Left hindlimb (tissue), 1 donor: ENCODE data around the gene LRRC10.

ENCODE experiments used
- DNase-seq: peaks from one replicate; pipeline ENCODE4 v3.0.0-alpha.2; 2018

LRRC10 gene, protein sequence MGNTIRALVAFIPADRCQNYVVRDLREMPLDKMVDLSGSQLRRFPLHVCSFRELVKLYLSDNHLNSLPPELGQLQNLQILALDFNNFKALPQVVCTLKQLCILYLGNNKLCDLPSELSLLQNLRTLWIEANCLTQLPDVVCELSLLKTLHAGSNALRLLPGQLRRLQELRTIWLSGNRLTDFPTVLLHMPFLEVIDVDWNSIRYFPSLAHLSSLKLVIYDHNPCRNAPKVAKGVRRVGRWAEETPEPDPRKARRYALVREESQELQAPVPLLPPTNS

GRCh38 chr12:69610729-69611128 is at the start of gene LRRC10:
TSS of gene LRRC10 (minus strand) at chr12:69610907. CDS start at chr12:69610838, 69 bp downstream.
- DNase-seq = no peak

- DNase-seq = no peak
Measured at GRCh38 chr12:69660164-69660863, 49.6 kb upstream of the LRRC10 start.

DNA sequence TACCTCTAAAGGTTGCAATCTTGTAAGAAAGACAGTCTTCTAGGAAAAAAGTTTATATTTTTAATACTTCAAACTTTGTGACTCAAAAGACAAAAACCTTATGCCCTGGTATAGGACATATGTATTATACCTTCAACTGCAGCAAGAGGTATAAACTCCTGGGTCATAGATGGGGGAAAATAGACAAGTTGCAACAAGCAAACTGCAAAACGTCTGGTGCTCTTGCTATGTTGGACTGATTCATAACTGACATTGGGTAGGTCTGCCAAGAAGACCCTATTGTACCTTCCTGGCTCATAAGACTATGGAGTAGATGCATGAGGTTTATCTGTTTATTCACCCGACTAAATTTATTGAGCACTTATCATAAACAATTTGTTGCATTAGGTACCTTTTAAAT is 47.5 kb upstream of the LRRC10 start:
- DNase-seq = no peak

- no peak for DNase-seq
Measured at GRCh38 chr12:69657376-69658137, 46.9 kb upstream of the LRRC10 start.

DNA sequence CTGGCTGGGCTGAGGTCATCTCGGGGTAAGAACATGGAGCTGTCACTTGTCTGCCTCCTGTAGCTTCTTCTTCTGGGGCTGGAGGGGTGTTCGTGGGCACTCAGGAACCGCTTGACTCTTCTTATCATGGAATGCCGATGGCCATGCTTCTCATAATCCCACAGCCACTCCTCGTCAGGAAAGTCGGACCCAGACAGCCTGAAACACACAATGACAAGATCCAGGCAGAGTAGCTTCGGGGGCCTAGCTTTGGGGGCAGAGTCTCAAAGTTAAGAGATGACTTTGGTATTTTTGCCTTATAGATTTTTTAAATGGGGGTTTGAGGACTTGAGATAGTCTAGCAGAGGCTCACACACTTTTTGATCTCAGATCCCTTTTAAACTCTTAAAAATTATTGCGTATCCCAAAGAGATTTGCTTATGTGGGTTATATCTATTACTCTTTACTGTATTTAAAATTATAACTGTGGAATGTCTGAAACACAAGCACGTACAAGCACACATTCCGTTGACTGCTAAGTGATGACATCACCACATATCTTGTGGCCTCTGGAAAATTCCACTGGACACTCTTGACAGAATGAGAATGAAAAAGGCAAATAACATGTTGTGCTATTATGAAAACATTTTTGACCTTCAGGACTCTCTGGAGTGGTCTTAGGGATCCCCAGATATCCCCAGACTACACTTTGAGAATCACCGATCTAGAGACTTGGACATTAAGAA is 45.1 kb upstream of the LRRC10 start:
- no peak for DNase-seq

GRCh38 chr12:69653703-69654102 is 43.0 kb upstream of the LRRC10 start:
- DNase-seq = no peak

DNA sequence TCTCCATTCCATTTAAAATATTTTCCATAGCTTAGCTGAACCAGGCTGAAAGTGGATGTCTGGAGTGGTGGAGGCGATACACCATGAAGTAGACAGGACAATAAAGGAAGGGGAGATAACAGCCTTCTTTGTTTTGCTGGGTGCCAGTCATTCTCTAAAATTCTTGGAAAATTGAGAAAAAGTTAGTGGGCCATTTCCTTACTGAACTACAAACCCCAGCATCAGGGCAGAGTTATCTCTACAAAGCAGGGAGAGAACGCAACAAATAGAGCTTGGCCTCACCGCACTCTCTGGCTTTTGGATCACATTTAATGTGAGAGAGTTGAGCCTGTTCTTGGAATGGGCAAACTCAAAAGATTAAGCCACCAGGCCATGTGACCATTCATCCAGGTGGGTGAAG is 41.2 kb upstream of the LRRC10 start:
- no peak for DNase-seq

- DNase-seq = no peak
Measured at GRCh38 chr12:69649529-69649928, 38.8 kb upstream of the LRRC10 start.

DNA sequence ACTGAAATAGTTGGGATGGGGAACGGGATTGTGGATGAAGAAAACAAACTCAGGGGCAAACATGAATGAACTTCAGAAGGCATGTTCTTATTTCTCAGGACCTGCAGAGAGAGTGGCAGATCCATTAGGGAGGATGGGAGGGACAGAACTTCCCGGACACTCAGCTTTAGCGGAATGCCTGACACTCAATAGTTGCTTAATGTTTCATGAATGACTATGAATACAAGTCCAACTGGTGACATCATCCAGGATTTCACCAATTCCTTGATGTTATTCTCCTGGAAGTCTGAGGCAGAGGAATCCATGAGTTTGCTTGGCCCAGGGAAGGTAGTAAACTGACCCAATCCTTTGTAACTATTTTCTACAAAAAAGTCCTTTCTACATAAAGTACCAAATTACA is 37.8 kb upstream of the LRRC10 start:
- no peak for DNase-seq

GRCh38 chr12:69647178-69647577 is 36.5 kb upstream of the LRRC10 start:
- no peak for DNase-seq

- DNase-seq = no peak
Measured at GRCh38 chr12:69645031-69645430, 34.3 kb upstream of the LRRC10 start.

DNA sequence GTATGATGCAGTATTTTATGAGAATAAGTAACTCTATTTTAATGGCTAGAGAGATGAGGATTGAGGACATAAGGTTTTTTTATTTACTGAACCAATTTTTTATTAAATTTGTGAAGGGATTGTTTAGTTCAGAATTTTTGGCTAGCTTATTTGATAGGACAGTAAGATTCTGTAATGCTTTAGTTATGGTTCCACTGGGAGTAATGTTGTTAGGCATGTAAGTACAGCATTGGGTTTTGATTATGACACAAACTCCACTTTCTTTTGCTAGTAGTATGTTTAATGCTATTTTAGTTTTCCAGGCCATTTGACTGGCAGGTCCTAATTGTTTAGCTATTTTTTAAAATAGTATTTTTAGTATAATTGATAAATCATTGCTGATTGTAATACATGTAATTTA is 33.8 kb upstream of the LRRC10 start:
- DNase-seq = no peak

- no peak for DNase-seq
Measured at GRCh38 chr12:69642531-69642930, 31.8 kb upstream of the LRRC10 start.

DNA sequence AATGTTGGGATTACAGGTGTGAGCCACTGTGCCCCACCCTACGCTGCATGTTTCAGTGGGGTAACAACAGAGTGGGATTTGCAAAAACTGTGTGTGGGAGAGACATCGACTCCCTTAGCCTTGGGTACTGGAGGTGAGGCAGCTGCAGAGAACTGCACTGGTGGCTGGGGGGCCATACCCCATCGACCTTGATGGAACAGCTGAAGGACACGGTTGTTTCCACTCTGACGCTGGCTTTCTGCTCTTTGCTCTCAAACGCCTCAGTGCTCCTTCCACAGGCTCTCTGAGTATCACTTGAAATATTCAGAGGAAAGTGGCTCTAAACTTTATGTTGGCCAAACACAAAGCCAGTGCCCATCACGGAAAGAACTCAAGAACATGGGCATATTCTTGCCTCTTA is 30.8 kb upstream of the LRRC10 start:
- no peak for DNase-seq

DNA sequence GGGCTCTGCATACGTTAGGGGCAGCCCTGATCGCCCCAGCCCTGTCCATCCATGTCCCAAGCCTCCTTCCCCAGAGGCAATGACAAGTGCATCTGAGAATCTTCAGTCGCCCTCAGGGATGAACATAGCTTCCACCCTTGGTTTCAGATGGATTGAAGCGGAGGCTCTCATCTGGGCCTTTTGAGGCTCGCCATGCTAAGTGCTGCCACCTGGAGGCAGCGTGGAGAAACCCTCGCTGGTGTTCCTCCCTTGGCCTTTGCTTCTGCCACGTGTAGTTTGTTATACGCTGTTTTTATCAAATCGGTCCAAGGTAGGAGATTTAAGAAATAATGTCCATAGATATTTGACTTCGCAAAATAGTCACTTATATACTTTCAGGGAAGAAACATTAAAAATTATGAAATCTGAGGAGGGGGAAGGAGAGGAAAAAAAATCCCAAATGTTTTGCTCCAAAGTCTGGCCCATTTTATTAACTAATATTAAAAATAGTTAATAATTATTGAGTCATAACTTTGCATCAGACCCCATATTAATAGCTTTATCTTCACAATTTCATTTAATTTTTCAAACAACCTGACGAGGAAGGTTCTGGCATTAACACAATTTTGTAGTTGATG is 28.8 kb upstream of the LRRC10 start:
- DNase-seq = peak; percentile 48

GRCh38 chr12:69633061-69633460 is 22.4 kb upstream of the LRRC10 start:
- no peak for DNase-seq

- no peak for DNase-seq
Measured at GRCh38 chr12:69630191-69630590, 19.5 kb upstream of the LRRC10 start.

- no peak for DNase-seq
Measured at GRCh38 chr12:69627501-69627900, 16.8 kb upstream of the LRRC10 start.

- DNase-seq = no peak
Measured at GRCh38 chr12:69623970-69624369, 13.3 kb upstream of the LRRC10 start.

- DNase-seq = no peak
Measured at GRCh38 chr12:69621551-69621950, 10.8 kb upstream of the LRRC10 start.

DNA sequence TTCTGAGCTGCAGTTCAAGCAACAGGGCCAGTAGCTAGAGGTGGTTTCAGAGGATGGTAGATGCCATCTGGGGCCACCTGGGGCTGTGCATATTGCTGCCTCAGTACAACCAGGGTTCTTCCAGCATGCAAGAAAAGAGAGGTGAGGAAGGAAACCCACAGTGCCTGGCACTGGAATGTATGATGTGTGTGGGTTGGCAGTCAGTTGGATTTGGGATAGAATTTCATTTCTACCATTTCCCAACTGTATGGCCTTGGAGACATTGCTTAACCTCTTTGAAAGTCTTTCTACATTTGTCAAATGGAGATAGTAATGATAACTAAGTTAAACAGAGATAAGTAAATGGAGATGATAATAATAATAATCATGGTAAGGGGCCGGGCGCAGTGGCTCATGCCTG is 10.2 kb upstream of the LRRC10 start:
- DNase-seq = no peak

DNA sequence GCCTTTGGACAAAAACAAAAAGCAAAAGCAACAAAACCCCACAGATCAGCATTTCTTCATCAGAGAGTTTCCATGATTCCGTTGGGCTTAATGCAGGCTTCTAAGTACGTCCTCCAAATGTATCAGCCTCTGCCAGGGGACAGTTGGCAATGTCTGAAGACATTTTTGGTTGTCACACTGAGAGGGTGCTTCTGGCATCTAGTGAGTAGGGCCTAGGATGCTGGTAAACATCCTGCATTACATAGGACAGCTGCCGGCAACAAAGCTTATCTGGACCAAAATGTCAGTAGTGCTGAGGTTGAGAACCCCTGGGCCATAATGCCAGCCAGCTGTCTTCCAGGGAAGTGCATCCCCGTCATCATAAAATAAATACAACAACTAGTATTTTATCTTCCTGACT is 9.4 kb upstream of the LRRC10 start:
- no peak for DNase-seq

GRCh38 chr12:69619050-69619449 is 8.3 kb upstream of the LRRC10 start:
- DNase-seq = no peak
